ENCODE data around the gene HEPN1.

GRCh38 chr11:124946735-124947141 lies 27.7 kb downstream of the HEPN1 start:
- TF ChIP-seq ZNF512 (CRISPR knock-in tag; IDR thresholded peaks at IDR 0.05; ENCODE audit: borderline replicate concordance) (no peak), SMAD4 (CRISPR knock-in tag; IDR thresholded peaks at IDR 0.05) (no peak), CTCF (IDR thresholded peaks at IDR 0.05) (no peak), E2F4 (CRISPR knock-in tag; IDR thresholded peaks at IDR 0.05; ENCODE audit: borderline replicate concordance, low read depth) (no peak), ATF2 (CRISPR knock-in tag; IDR thresholded peaks at IDR 0.05; ENCODE audit: borderline replicate concordance, low read depth) (no peak), FOXK1 (CRISPR knock-in tag; IDR thresholded peaks at IDR 0.05) (no peak)
